Left cardiac atrium (tissue), 4 donors: ENCODE results near the gene PRR9. TPM values are rescaled to one million over a fixed set of nuclear protein-coding genes. Genes with fewer than 3 reads are reported as not detected.
A peak's percentile ranks its signal among the peaks of the same experiment; 100 is the strongest.

Source experiments
- ATAC-seq, 2 donors: fragments of 200-7000 bp; cut with Tn5 transposase; one replicate each; pipeline ENCODE4 v1.9.1; 2020; ENCODE audit warnings: mild to moderate bottlenecking in 2 of 2, moderate library complexity in 2 of 2
- DNase-seq: peaks from one replicate; pipeline ENCODE4 v3.0.0-alpha.2; 2020
- intact Hi-C, 2 donors: fragments of 100-400 bp; cut with DNase I; formaldehyde crosslinking; loops; one replicate each; pipeline versions ENCODE4 v1.14.1 to v1.15.1; 2022 to 2023
- total RNA-seq, 2 donors: library from RNA; stranded (reverse); fragmentation: NEBNext Ultra II Directional; extraction: Animal tissue kit (Norgen Biotek cat#: 25700); gene quantifications; one replicate each; pipeline ENCODE4 v1.2.1, GENCODE V29; 2021
- donor health status: DM: no; HTN: yes; CAD: no.
- donor health status: DM: no; HTN: yes; CAD: no; lungs with severe emphysema.
- donor health status: DM: yes; HTN: yes; CAD: no.
- donor health status: Dilated cardiomyopathy.

The PRR9 gene
- total RNA-seq, 2 donors from 2014 or later, result not detected

GRCh38 chr1:153260585-153261280 is 43.3 kb downstream of the PRR9 start:
- DNase-seq (no peak), ATAC-seq (peak; percentile 30 to 41)
- intact Hi-C loops, result no loop called here

- intact Hi-C loops, result no loop called here
- DNase-seq, result peak; percentile 44
- peak; percentile 68 to 91 for ATAC-seq
These were observed 44.1 kb downstream of the PRR9 start for GRCh38 chr1:153261281-153262069.

- ATAC-seq, result no peak
- DNase-seq, result no peak
These were observed 44.6 kb downstream of the PRR9 start for GRCh38 chr1:153262070-153262366.

DNA sequence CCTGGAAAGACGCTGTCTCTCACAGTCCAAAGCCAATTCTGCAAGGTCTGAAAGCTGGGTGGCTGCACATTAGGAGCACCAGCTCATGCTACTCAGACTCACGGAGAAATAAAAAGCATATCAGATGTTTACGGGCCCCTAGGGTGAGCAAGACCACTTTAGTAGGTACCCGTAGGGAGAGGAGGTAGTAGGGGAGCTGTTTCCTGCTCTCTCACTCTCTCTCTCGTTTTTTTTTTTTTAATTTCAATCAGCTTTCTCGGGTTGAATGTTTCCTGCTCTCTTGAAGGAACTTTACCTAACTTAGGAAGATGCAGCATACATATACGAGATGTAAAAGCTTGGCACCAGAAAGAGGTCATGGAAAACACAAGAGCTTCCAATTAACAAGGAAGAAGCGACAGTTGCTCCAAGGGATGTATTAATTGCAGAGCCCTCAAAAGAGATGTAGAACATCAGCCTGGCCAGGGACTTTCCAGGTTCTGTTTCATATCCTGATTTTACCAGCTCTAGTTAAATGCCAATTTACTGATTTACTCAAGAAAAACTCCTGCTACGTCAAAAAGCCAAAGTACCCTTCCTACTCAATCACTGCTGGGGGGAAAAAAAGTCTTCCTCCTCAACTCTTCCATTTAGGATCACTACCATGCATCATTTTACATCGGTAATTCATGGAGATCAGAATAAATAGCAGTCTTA is 45.2 kb downstream of the PRR9 start:
- ATAC-seq, result no peak
- DNase-seq, result no peak
- intact Hi-C loops, result no loop called here

More at GRCh38 chr1:153262070-153262366, 44.6 kb downstream of the PRR9 start:
- intact Hi-C loops, result no loop called here

DNA sequence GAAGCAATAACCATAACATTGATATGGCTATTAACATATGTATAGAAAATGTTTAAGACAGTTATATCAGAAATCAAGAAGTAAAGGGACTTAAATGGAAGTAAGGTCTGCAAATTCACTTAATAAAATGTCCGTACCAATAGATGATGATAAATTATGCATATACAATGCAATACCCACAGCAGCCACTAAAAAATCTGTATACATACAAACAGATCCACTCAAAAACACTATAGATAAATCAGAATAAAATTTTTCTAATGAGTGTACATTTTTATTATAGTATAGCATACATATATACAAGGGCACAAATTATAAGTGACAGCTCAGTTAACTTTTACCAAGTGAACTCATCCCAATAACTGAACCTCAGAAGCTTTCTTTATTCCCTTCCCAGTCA is 48.1 kb downstream of the PRR9 start:
- DNase-seq, result no peak
- ATAC-seq, result no peak
- intact Hi-C loops, result no loop called here

Other genes starting within 250 kb of the PRR9 start
- not detected for gene SPRR4, start 246.9 kb upstream of the PRR9 start, total RNA-seq
- not detected for gene SPRR1A, start 233.5 kb upstream of the PRR9 start, total RNA-seq
- gene SPRR3, start 215.8 kb upstream of the PRR9 start, total RNA-seq, result not detected
- gene SPRR1B, start 186.4 kb upstream of the PRR9 start, total RNA-seq, result not detected
- not detected for gene SPRR2D, start 176.5 kb upstream of the PRR9 start, total RNA-seq
- not detected for gene SPRR2A, start 160.1 kb upstream of the PRR9 start, total RNA-seq
- gene SPRR2B, start 146.0 kb upstream of the PRR9 start, total RNA-seq, result not detected
- gene SPRR2E, start 123.1 kb upstream of the PRR9 start, total RNA-seq, result not detected
- not detected for gene SPRR2F, start 104.1 kb upstream of the PRR9 start, total RNA-seq
- gene SPRR2G, start 66.7 kb upstream of the PRR9 start, total RNA-seq, result not detected
- gene LELP1, start 14.2 kb upstream of the PRR9 start, total RNA-seq, result not detected
- not detected for gene LORICRIN, start 42.1 kb downstream of the PRR9 start, total RNA-seq
- not detected for gene PGLYRP3, start 95.4 kb downstream of the PRR9 start, total RNA-seq
- gene PGLYRP4, start 131.3 kb downstream of the PRR9 start, total RNA-seq, result not detected
- 100 to 1,000 TPM; 184 to 529 TPM for gene S100A9, start 140.3 kb downstream of the PRR9 start, total RNA-seq
- gene S100A12, start 158.0 kb downstream of the PRR9 start, total RNA-seq, result 1 to 10 TPM; 5.2 to 8.8 TPM
- gene S100A8, start 173.5 kb downstream of the PRR9 start, total RNA-seq, result 100 to 1,000 TPM; 112 to 201 TPM
- gene S100A7A, start 198.9 kb downstream of the PRR9 start, total RNA-seq, result not detected
- gene S100A7, start 243.1 kb downstream of the PRR9 start, total RNA-seq, result not detected